DMS 273 (cell line): ENCODE data around the gene ADAMTS10.
A peak's percentile ranks its signal among the peaks of the same experiment; 100 is the strongest.
"Not testable (repeated sequence)": the region's sequence is repeated elsewhere in the genome, so short reads cannot be mapped to it uniquely, and the experiment has no call there.

Experiments used
- DNase-seq: peaks from one replicate; lab custom pipeline; 2025; ENCODE audit not compliant: unreplicated experiment; lab: John Stamatoyannopoulos, UW

The ADAMTS10 gene

DNA sequence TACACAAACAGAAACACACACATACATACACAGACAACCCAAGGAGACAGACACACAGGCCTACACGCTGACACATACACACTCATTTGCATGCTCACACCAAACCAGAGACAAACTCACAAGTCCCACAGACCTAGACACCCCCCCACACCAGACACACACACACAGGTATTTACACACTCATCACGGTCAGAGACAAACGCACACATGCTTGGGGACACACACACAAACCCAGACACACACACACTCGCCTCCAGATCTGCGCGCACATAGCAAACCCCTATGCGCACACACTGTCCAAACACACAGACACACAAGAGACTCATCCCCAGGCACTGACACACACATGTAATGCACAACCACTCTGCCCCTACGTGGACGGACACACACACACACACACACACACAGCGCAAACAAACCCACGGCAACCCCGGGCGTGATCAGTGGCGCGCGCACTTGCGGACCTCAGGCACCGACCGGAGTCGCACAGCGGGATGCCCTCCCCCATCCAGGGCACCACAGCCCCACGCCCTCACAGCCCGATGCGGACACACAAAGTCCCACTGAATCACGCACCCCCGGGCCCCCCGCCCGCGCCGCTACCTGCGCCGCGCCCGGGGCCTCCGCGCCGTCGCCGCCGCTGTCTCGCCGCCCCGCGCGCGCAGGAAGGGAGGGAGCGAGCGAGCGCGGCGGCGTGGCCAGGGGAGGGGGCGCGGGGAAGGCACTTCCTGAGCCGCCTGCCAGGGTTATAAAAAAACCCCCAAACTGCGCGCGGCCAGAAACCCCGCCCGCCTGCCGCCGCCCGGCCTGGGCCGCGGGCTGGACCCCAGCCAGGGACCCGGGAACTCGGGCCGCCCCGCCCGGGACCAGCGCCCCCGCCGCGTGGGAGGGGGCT lies at the start of gene ADAMTS10:
TSS of gene ADAMTS10 (minus strand) at position 675 of the 895 bp plus-strand sequence. CDS start 5,005 bp downstream, outside the sequence.
- peak; percentile 39 for DNase-seq

DNA sequence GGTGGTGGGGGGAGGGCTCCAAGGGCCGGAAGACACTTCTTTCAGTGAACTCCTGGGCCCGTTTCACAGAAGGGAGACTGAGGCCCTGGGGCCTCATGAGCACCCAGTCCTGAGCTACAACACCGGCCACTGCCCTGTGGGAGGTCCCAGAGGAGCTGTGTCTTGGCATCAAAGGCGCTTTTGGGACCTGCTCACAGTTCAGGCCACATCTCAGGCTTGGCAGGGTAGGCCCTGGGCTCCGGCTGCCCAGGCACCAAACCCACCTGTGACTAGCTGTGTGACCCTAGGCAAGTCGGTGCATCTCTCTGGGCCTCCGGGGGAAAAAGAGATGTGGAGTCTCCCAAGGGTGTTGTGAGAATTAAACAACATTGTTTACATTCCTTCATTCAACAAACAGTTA lies 49.4 kb upstream of the ADAMTS10 start:
- no peak for DNase-seq

DNA sequence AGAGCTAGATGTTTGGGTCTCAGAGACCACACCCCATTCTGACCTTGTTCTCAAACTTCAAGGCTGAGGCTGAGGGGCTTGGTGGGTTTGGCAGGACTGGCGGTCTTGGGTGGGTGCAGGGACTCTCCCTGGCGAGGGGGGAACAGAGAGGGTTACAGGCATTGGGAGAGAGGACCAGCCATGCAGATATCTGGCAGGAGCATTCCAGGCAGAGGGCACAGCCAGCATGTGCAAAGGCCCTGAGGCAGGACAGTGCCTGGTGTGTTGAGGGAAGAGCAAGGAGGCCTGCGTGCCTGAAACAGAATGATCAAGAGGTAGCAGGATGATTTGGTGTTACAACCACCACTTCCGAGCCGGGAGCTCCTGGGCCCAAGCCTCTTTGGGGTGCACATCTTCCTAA lies 47.4 kb upstream of the ADAMTS10 start:
- no peak for DNase-seq

GRCh38 chr19:8655340-8655709 lies 44.8 kb upstream of the ADAMTS10 start:
- no peak for DNase-seq

- peak; percentile 74 for DNase-seq
Measured at GRCh38 chr19:8654591-8655339, 44.2 kb upstream of the ADAMTS10 start.

DNA sequence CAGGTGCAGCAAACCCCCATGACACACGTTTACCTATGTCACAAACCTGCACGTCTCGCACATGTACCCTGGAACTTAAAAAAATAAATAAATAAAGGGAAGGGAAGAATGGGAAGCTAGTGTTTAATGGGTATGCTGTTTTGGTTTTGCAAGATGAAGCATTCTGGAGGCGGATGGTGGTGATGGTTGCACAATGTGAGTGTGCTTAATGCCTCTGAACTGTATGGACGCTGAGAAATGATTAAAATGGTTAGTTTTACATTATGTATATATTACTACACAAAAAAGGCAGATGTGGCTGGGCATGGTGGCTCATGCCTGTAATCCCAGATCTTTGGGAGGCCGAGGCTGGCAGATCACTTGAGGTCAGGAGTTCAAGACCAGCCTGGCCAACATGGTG lies 37.7 kb upstream of the ADAMTS10 start:
- no peak for DNase-seq

GRCh38 chr19:8643860-8644653 lies 33.5 kb upstream of the ADAMTS10 start:
- DNase-seq, result no peak

- DNase-seq, result no peak
Measured at GRCh38 chr19:8642561-8642960, 32.0 kb upstream of the ADAMTS10 start.

DNA sequence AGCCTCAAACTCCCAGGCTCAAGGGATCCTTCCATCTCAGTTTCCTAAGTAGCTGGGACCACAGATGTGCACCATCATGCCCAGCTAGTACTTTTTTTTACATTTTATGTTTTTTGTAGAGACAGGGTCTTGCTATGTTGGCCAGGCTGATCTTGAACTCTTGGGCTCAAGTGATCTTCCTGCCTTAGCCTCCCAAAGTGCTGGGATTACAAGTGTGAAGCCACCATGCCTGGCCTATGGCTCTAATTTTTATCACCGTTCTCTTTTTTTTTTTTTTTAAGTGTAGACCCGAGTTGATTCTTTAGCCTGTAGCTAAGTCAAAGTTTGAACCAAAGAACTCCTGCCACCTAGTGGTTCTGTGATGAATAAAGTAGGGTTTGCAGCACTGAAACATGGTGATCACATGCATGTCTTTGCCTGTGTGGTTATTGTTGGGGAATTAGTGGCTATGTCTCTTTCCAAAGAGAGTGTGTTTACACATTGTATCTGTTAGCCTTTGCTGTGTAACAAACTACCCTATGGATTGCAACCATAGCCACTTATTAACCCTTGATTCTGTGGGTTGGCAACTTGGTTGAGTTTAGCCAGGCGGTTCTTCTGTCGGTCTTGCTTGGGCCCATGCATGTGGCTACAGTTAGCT lies 31.5 kb upstream of the ADAMTS10 start:
- peak; percentile 53 for DNase-seq

GRCh38 chr19:8641221-8641907 lies 30.8 kb upstream of the ADAMTS10 start:
- no peak for DNase-seq

GRCh38 chr19:8640402-8641004 lies 30.0 kb upstream of the ADAMTS10 start:
- no peak for DNase-seq

DNA sequence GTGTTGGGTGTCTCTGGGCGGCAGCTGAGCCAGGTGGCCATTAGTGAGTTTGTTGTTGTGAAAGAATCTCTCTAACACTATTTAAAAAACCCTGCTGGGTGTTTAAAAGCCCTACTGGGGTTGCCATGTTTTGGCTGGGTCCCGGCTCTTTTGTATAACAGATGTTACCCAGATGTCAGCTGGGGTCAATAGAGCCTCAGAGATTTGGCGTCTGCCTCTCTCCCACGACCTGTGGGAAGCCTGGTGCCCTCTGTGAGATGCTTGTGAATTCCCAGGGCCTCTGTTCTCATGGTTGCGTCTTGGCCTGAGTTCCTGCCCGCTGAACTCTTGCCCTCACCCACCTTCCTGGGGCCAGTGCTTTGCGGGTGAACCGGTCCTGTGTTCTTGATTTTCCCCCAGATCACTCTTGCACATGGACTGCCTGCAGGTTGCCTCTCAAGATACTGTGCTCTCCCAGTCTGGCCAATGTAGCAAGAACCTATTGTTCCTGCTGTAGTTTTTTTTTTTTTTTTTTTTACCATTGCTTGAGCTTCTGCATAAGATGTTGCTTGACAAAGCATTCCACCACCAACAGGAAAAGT lies 29.4 kb upstream of the ADAMTS10 start:
- peak; percentile 55 for DNase-seq

DNA sequence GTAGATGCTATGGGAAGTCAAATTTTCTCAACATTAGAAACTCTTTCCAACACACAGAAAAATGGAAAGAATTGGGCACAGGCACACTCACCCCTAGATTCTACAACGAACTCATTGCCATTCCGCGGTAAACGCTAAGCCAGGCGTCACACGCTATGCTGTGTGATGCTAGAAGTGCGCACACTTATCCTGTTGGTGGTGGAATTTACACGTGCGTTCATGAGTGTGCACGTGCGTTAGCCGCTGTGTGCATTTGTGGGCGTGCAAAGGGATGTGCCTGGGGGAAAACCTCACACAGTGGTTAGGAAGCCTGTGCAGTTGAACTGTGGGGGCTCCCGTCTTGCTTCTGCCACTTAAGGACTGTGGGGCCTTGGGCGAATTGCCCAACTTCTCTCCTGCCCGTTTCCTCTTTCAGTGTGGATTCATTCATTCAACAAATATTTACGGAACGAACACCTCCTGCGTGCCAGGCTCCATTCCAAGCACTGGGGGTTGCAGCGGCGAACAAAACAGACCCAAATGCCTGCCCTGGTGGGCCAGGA lies 27.6 kb upstream of the ADAMTS10 start:
- no peak for DNase-seq

GRCh38 chr19:8637070-8637469 lies 26.6 kb upstream of the ADAMTS10 start:
- not testable (repeated sequence) for DNase-seq

DNA sequence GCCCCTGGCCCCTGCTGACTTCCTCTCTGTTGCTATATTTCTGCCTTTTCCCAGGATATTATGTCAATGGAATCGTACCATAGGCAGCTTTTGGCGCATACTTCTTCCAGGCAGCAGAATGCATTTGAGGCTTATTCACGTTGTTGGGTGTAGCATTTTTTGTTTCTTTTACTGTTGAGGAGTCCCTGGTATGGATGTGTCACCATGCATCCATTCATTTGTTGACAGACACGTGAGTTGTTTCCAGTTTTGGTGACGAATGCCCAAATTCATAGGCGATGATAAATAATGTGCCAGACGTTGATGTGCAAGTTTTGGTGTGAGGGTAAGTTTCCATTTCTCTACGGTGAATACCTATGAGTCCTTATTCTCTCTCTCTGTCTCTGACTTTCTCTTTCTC lies 24.9 kb upstream of the ADAMTS10 start:
- DNase-seq, result no peak

- DNase-seq, result no peak
Measured at GRCh38 chr19:8631425-8631819, 20.9 kb upstream of the ADAMTS10 start.

GRCh38 chr19:8630796-8631424 lies 20.4 kb upstream of the ADAMTS10 start:
- no peak for DNase-seq

- no peak for DNase-seq
Measured at GRCh38 chr19:8629996-8630683, 19.6 kb upstream of the ADAMTS10 start, which contains the start of gene NFILZ. NFILZ (plus strand) TSS chr19:8630633; CDS start chr19:8676766, 46,133 bp downstream.
